Measurements from ENCODE around the gene PTPN4.

Gene PTPN4

GRCh38 chr2:119759451-119760236 is at the start of gene PTPN4:
Gene PTPN4 (plus strand): TSS chr2:119759922. CDS start chr2:119809854, 49,932 bp downstream.
- DNase-seq: peak; percentile 99

- no peak for DNase-seq
These were observed 49.4 kb upstream of the PTPN4 start for GRCh38 chr2:119710281-119710680.

- no peak for DNase-seq
These were observed 48.4 kb upstream of the PTPN4 start for GRCh38 chr2:119711352-119711751.

- no peak for DNase-seq
These were observed 47.2 kb upstream of the PTPN4 start for GRCh38 chr2:119712571-119712970.

GRCh38 chr2:119713819-119714490 is 45.8 kb upstream of the PTPN4 start:
- DNase-seq: no peak

- no peak for DNase-seq
These were observed 44.1 kb upstream of the PTPN4 start for GRCh38 chr2:119715409-119716283.

- no peak for DNase-seq
These were observed 43.4 kb upstream of the PTPN4 start for GRCh38 chr2:119716284-119716672.

- no peak for DNase-seq
These were observed 41.0 kb upstream of the PTPN4 start for GRCh38 chr2:119718501-119719260.

- no peak for DNase-seq
These were observed 40.5 kb upstream of the PTPN4 start for GRCh38 chr2:119719261-119719627.

GRCh38 chr2:119721043-119721442 is 38.7 kb upstream of the PTPN4 start:
- no peak for DNase-seq

- DNase-seq: no peak
These were observed 38.3 kb upstream of the PTPN4 start for GRCh38 chr2:119721462-119721861.

- no peak for DNase-seq
These were observed 37.8 kb upstream of the PTPN4 start for GRCh38 chr2:119721904-119722303.

- no peak for DNase-seq
These were observed 36.5 kb upstream of the PTPN4 start for GRCh38 chr2:119723186-119723585.

- no peak for DNase-seq
These were observed 35.8 kb upstream of the PTPN4 start for GRCh38 chr2:119723784-119724467.

GRCh38 chr2:119724656-119725485 is 34.9 kb upstream of the PTPN4 start:
- DNase-seq: no peak

GRCh38 chr2:119727493-119727892 is 32.2 kb upstream of the PTPN4 start:
- DNase-seq: no peak

GRCh38 chr2:119728421-119728820 is 31.3 kb upstream of the PTPN4 start:
- no peak for DNase-seq

GRCh38 chr2:119730671-119731177 is 29.0 kb upstream of the PTPN4 start:
- DNase-seq: no peak

- DNase-seq: no peak
These were observed 27.7 kb upstream of the PTPN4 start for GRCh38 chr2:119731983-119732382.

GRCh38 chr2:119732601-119733164 is 27.0 kb upstream of the PTPN4 start:
- DNase-seq: no peak

- no peak for DNase-seq
These were observed 25.7 kb upstream of the PTPN4 start for GRCh38 chr2:119734047-119734446.
